DMS53 treated with DMSO at 0.1 percent for 48 hours (cell line): Measurements from ENCODE around the gene MARCHF5.
A peak's percentile ranks its signal among the peaks of the same experiment; 100 is the strongest.

ENCODE experiments used
- DNase-seq: peaks from one replicate; lab custom pipeline; 2025; ENCODE audit not compliant: unreplicated experiment; lab: John Stamatoyannopoulos, UW

Gene MARCHF5, protein sequence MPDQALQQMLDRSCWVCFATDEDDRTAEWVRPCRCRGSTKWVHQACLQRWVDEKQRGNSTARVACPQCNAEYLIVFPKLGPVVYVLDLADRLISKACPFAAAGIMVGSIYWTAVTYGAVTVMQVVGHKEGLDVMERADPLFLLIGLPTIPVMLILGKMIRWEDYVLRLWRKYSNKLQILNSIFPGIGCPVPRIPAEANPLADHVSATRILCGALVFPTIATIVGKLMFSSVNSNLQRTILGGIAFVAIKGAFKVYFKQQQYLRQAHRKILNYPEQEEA

DNA sequence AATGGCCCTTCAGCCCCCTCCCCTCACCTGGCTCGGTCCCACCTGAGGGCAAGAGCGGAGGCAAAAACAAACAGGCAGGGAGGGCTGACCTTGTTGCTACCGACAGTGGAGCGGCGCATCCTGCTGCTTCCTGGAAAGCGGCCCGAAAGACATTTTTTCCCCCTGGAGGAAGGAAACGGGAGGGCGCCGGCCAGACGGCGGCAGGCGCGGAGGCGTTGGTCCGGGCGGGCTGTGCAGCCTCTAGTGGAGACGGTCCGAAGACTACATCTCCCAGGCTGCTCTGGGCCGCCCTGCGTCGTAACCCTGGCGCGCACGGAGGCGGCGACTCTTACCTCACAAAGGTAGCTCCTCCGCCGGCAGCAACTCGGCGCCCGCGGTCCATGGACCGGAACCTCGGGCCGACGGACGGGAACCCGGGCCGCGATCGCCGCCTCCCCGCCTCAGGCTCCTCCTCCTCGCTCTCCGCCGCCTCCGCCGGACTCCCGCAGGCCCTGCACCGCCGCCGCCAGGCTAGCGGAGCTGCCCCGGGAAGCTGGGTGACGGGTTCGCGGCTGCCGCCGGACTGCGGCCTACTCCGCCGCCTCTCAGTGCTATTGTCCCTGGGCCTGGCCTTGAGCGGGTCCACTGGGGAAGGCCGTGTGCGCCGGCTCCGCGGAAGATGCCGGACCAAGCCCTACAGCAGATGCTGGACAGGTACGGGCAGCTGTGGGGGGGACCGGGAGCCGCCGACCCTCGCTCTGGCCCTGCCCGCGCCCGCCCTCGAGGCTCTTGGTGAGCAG is at the start of gene MARCHF5, which contains the start of gene CPEB3:
TSS of gene MARCHF5 (plus strand) at position 331 of the 779 bp plus-strand sequence. CDS start at position 659, 328 bp downstream.
TSS of gene CPEB3 (minus strand) at position 242 of the 779 bp plus-strand sequence. CDS start 50,728 bp downstream, outside the sequence.
- peak; percentile 95 for DNase-seq

DNA sequence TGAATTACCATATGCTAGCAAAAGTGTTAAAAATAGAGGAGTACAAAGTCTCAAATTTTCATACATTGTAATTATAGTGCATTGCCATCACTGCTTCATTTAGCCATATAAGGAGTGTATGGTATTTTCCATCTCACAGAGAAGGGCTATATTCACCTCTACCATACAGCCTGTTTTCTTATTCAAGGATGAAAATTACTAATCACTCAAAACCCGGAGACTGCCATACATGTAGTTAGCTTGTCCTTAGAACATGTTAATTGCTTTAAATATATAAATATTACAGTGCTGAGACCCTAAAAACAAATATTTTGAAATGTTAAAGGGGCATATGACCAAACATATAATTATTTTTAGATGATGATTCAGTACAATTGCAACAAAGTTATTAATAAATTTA is 49.5 kb upstream of the MARCHF5 start:
- DNase-seq: no peak

DNA sequence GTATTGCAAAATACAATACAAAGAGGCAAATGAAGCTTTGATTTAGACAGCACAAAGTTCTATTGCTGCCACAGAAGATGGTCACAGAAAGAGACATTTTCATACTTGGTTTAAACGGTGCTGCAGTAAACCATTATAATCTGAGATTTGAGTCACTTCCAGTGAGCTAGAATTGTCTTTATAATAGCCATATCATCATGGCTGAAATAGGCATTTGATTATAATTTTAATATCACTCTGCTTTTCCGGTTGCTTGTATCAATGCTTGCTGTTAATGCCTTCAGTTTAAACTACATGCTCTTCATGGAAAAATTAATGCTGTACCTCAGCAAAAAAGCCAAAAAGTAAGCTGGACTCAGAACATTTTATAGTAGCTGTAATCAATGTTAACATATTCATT is 48.6 kb upstream of the MARCHF5 start:
- no peak for DNase-seq

DNA sequence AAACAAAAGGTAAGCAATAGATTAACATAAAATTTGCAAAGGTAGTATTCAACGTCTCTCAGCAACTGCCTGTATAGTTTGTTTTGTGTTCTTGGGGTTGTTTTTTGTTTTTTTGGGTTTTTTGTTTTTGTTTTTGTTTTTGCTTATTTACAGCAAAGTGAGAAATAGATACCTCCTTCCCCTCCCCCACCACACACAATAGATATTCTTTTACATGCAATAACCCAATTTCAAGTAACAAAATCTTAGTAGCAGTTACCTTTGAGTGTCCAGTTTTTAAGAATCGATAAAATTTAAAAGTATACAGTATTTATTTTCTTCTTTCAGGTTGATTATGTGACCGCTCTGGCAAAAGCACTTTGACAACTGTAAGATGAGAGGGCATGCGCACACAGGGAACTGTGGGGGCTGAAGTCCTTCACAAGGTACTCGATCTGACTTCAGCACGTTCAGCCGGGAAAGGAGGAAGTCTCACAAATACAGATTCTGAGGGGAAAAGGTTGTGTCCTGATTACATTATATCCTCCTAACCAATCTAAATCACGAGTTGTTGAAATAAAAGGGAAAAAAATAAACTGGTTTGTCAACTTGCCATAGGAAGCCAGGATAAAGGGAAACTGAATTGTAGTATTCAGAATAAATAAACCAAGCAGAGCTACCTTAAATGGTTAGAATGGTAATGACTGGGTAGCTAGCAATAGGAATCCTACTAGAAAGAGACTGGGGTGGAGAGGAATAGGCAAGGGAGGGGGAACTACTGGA is 47.9 kb upstream of the MARCHF5 start:
- peak; percentile 91 for DNase-seq

DNA sequence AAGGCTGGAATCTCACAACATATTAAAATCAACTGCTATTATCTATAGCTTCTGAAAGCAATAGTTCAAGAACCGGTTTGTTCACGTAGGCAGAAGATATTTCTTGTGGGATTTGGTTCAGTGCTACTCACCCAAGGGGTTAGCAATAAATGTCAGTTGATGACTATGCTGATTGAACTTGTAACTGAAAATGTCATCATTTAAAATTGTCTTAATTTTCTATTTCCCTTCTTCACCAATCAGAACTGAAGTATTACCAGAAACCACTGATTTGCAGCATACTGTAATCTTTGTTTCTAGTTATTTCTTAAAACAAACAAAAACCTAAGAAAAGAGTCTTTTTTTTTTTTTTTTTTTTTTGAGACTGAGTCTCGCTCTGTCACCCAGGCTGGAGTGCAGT is 46.2 kb upstream of the MARCHF5 start:
- no peak for DNase-seq

DNA sequence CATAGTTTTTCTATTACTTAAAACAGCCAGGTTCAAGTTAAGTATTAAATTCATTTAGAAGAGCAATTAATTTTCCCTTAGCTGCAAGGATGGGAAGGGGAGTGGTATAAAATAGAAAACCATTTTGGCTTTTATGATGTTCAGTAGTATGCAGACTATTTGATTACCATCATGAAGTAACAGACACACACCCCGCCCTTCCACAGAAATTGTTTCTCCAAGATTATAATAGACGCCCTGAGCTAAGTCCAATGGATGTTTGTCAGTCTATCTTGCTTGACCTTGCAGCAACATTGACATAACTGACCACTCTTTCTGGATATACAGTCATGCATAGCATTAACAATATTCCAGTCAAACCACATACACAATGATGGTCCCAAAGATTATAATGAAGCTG is 42.4 kb upstream of the MARCHF5 start:
- DNase-seq: no peak

DNA sequence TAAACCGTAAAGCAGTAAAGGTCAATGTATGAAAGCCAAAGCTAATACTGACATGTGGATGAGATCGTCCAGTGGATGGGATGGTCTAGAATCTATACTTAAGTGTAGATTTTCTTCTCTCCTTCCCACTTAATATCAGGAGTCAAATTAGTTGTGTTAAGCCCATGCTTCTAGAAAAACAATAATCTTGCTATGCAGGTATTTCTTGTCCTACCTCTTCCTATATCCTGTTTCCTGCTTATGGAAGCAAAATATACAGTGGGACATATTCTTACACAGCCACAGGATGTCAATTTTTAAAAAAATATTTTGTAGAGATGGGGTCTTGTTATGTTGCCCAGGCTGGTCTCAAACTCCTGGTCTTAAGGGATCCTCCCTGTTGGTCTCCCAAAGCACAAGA is 27.6 kb upstream of the MARCHF5 start:
- no peak for DNase-seq

DNA sequence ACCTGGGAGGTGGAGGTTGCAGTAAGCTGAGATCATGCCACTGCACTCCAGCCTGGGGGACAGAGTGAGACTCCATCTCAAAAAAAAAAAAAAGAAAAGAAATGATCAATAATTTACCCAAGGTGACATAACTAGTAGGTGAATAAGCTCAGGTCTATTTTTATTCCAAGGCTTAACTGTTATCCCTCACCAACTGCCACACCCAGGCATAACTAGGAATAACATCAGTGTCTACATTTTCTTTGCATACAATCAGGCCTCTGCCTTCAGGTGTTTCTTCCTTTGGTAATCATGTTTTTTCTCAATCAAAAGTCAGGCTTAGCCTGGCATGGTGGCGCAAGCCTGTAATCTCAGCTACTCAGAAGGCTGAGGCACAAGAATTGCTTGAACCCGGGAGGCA is 26.7 kb upstream of the MARCHF5 start:
- no peak for DNase-seq

DNA sequence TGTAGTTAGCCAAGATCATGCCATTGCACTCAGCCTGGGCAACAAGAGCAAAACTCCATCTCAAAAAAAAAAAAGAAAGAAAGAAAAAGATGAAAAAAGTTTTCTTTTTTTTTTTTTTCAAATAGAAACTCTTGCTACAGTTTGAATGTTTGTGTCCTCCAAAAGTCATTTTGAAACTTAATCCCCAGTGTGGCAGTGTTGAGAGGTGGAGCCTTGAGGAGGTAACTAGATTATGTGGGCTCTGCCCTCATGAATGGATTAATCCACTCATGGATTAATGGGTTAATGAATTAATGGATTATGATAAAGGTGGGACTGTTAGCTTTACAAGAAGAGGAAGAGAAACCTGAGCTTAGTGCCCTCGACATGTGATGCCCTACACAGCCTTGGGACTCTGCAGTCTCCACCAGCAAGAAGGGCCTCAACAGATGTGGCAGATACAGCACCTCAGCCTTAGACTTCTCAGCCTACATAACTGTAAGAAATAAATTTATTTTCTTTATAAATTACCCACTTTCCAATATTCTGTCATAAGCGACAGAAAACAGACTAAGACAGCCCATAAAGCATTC is 25.2 kb upstream of the MARCHF5 start:
- no peak for DNase-seq

DNA sequence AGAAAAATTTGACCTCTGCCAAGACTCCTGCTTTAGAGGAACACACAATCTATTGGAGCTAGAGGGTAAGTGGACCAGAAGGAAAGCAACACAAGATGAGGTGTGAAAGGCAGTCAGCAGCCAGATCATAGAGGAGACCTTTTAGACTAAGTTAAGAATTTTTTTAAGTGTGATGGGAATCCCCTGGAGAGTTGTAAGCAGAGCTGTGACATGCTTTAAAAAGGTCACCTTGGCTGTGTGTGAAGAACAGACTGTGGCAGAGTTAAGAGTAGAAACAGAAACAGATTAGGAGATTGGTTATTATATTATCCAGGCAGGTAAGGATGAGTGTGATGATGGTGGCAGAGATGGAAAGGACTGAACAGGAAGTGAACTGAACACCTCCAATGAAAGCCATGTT is 23.6 kb upstream of the MARCHF5 start:
- DNase-seq: no peak

DNA sequence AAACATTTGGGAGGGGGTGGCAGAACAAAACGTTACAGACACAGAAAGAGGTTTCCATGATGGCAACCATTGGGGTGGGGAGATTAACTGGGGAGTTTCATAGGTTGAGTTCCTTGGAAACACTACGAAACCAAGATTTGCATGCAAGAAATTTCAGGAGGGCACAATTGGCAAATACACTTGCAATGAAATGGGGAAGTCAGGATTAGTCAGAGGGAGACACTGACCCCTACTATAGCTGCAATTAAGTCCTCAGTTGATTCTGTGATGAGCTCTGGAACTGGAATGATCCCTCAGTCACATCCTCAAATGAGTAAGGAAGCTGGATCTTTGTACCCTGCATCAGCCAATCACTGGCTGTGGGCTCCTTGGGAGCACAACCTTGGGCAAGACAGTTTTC is 22.2 kb upstream of the MARCHF5 start:
- no peak for DNase-seq

DNA sequence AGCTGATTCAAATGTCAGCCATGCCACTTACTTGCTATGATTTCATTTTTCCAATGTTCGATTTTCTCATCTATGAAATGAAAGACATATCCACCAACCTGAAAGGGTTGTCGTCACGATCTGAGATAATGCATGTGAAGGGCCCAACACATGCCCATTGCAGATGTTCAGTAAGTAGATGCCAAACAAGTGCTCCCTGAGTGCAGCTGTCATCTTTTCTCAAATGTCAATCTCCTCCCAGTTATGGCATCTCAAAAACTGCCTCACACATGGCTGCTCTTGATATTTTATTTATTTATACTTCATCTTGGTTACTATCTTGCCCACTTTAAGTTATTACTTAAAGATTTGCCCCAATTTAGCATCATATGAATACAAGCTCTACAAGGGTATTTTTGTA is 16.9 kb upstream of the MARCHF5 start:
- no peak for DNase-seq

DNA sequence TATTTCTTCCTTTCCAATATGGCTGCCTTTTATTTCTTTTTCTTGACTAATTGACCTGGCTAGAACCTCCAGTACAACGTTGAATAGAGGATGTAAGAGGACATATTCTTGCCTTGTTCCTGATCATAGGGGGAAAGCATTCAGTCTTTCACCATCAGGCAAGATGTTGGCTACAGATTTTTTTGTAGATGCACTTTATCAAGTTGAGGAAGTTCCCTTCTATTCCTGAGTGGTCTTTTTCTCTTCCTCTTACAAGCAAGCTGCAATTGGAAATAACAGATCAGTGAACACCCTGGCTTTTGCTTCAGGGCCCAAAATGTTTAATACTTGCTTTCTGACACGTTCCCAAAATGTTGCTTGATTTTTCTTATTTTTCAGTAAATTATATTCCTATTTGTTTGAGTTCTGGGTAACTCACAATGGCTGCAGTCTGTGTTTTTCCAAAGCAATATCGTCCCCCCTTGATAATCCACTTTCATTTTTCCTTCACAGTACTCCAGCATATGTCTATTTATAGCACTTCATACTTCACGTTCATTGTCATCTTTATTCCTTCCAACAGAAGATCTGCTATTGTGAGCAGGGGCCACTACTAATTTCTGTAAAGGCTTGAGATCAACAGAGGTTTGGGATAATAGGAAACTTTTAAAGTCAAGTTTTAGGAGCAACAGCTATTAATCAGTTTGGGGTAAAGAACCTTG is 11.8 kb upstream of the MARCHF5 start:
- no peak for DNase-seq

DNA sequence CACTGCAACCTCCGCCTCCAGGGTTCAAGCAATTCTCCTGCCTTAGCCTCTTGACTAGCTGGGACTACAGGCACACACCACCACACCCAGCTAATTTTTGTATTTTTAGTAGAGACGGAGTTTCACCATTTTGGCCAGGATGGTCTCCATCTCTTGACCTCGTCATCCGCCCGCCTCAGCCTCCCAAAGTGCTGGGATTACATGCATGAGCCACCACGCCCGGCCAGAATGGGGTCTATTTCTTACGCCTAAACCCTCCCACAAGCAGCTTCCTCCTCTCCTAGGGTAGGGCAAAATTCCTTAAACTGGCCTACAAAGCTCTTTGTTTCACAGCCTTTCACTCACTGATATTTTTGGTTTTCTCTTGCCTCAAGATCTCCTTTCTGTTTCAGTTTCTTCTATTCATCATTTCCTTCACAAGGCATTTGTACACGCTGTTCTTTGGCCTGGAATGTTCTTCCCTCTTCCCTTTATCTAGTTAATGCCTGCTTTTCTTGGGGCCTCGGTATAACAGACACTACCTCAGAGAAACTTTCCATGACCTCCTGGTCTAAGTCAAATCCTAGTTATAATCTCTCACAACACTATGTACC is 6.8 kb upstream of the MARCHF5 start:
- no peak for DNase-seq

DNA sequence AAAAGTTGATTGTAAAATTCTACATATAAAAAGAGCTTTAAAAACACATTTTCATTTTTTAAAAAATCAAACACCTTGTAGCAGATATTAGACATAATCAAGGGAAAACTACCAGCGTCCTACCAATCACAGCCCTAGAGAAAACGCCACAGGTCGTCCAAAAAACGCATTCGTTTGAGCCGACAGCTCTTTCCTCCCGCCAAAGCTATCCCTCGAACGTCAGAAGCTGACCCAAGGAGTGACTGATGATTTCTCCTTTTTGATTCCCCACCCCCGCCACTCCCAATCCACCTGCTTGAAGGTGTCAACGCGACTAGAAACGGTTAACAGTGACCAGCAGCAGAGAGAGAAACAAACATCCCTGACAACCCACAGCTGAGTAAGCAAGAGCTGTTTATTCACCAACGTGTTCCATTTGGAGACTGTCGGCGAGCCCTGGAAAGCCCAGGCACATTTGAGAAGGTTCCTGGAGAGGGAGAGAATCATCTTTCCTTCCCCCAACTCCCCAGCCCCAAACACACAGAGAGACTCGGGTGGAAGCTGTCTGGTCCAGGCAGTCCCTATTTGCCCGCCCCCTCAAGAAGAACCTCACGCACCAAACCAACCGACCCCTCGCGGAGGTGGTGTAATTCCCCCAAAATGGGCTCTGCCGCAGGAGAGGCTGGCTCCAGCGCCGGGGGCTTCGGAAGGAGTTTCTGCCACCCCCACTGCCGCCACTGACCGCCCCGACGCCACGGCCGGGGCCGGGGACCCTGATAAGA is 711 bp upstream of the MARCHF5 start:
- peak; percentile 74 for DNase-seq

DNA sequence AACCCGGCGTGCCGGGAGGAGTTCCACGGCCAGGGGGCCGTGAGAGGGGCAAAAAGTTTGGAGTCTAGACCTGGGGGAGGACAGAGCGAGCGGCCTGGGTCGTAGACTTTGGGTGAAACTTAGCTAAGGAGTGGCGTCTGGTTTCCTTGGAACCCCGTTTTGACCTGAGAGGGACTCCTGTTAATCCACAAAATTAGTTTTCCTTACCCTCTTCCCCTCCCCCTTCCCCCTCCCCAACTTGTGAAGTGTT is 574 bp downstream of the MARCHF5 start:
- DNase-seq: no peak

DNA sequence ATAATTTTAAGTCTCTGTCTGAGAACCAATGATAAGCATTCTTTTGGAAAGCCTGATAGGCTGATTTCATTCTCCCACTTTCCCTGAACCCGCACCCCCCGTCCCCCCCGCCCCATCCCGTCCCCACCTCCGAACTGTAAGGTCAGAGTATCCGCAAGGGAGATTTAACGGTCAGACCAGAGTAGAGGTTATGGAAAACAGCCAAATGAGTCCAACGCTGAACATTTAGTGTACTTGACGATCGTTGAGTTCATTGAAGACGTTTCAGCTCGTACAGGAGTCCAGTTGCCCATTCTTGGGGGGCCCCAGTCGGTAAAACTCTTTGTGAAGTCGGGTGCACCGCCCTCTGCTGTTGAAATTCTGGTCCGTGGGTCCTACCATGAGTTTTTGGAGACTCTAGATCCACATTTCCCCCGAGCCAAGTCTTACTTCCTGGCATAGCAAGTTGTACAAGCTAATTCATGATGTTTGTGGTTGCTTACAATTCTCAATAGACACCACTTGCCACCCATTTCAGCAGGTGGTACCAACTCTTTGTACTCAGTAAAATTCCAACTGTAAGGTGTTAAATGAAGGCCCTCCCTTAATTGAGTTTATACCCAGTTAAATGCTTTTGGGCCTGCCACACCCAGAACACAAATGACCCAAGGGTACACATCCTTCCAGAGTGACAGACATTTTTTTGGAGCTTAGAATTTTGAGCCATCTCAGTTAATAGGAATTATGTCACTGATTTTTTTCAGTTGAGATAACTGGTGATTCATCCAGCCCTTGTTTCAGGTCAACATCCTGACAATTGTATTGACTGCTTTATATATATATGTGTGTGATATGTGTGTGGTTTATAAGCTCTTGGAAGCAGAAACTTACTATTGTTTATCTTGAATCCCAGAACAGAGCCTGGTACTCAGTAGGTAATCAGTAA is 1.2 kb downstream of the MARCHF5 start:
- DNase-seq: peak; percentile 19

DNA sequence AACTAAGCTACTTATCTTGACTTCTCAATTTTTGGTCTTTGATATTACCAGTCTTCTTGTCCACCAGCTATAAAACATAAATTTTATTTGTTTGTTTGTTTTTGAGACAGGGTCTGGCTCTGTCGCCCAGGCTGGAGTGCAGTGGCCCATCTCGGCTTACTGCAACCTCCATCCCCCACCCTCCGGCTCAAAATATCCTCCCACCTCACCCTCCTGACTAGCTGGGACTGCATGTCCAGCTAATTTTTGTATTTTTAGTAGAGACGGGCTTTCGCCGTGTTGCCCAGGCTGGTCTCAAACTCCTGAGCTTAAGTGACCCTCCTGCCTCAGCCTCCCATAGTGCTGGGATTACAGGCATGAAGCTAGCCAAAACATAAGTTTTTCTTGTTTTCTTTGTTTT is 7.5 kb downstream of the MARCHF5 start:
- DNase-seq: no peak

DNA sequence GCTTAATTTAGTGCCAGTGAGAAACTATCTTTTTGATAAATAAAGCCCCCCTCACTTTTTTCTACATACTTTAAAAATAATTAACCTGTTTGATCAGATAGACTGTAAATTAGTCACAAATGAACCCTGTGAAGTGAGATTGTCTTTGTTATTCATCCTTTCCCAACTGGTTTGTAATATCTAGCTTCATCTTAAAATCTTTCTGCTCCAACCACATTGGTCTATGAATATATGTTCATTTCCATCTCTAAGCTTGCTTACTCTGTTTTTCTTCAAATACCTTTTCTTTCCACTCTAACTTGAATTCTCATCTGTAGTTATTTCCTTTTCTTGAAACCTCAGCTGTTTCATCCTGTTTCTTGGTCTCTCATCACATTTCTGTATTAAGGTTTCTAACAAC is 12.1 kb downstream of the MARCHF5 start:
- DNase-seq: no peak
